HG02759 (cell line): ENCODE data around the gene CLEC4G.
"Not testable (repeated sequence)": the region's sequence is repeated elsewhere in the genome, so short reads cannot be mapped to it uniquely, and the experiment has no call there.

Experiments used
- ATAC-seq: cut with Tn5 transposase; IDR thresholded peaks from one replicate; pipeline ENCODE4 v1.9.1; 2021; ENCODE audit warnings: mild to moderate bottlenecking, moderate library complexity; ENCODE audit not compliant: unreplicated experiment

CLEC4G gene, protein sequence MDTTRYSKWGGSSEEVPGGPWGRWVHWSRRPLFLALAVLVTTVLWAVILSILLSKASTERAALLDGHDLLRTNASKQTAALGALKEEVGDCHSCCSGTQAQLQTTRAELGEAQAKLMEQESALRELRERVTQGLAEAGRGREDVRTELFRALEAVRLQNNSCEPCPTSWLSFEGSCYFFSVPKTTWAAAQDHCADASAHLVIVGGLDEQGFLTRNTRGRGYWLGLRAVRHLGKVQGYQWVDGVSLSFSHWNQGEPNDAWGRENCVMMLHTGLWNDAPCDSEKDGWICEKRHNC

DNA sequence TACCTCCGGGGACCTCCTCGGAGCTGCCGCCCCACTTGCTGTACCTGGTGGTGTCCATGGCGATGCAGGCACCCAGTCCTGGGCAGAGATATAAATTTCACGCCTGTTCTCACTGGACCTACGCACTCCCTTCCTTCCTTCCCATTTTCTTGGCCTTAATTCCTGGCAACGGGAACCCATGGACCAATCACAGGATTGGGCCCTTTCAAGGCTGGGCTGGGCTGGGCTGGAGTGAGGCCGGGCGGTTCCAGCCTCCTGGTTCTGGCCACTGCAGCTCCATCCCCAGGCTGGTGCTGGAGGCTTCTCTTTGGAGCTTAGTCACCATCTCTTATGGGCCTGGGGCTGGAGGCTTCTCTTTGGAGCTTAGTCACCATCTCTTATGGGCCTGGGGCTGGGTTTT is at the start of gene CLEC4G:
TSS of gene CLEC4G (minus strand) at position 66 of the 400 bp plus-strand sequence. CDS start at position 58, 8 bp downstream.
- no peak for ATAC-seq

DNA sequence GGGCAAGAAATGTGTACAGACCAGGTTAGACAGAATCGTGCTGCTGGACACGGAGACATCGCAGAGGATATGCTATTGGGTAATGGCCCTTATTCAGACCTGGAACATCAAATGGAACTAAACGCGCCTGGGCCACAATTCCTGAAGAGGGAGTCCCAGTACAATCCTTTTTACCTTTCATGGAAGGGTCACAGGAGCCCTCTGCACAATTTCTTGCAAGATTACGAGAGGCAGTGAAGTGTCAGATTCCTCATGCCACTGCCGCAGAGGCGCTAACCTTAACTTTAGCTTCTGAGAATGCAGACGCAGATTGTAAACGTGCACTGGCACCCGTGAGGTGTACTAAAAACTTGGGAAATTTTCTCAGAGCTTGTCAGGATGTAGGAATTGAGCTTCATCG is 49.2 kb upstream of the CLEC4G start:
- no peak for ATAC-seq

DNA sequence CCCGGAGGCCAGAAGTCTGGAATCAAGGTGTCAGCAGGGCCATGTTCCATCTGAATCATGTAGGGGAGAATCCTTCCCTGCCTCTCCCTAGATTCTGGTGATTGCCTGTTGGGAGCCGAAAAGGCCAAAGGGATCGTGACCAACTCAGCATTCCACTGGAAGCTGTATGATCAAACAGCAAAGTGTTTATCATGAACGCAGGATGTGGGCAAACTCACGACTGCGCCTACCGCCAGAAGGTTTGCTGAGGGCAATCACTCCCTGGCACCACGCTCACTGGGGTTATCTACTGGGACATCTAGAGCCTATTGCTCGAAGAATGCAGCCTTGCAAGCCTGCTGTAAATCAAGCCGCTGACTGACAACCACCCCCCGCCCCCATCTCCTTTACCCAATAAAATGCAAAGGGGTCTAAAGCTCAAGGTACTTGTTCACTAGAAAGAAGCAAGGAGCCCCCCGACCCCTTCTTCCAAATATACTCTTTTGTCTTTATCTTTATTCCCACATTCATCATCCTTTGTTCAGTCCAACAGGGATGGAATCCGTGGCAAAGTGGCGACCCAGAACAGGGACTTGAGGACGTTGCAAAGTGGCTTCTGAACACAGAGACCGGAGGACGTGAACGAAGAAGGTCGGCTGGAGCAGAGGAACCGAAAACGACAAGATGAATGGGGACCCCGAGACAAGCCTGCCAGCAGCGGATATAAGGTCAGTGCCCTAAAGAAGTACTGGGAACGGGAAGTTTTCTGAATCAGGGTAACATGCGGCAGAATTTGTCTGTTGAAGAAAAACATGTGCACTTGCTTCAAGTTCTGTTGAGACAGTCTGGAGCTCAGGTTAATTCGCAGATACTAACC is 47.9 kb upstream of the CLEC4G start:
- ATAC-seq = no peak

DNA sequence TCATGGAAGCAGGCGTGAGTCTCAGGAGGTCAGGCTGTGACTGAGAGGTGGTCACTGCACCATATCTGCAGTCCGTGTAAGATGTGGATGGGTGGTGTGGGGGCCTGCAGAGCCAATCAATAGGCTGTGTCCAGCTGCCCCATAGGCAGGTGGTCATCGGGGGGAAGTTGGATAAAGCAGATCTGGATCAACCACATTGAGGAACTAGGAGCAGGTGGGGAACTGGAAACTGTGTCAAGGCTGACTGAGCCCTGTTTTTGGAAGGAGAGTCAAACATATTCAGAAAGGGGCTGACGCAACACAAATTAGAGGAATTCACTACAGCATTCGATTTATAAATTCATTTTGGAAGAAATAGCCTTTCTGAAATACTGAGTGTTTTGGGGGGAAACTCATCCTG is 46.2 kb upstream of the CLEC4G start:
- ATAC-seq = no peak

DNA sequence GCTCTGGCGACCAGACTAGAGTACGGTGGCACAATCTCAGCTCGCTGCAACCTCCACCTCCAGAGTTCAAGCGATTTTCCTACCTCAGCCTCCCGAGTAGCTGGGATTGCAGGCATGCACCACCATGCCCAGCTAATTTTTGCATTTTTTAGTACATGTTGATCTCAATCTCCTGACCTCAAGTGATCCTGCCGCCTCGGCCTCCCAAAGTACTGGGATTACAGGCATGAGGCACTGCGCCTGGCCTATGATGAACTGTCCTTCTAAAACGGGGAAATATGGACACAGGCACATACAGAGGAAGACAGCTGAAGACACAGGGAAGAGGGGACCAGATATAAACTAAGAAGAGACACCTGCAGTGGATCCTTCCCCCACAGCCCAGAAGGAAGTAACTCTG is 43.9 kb upstream of the CLEC4G start:
- ATAC-seq = no peak

DNA sequence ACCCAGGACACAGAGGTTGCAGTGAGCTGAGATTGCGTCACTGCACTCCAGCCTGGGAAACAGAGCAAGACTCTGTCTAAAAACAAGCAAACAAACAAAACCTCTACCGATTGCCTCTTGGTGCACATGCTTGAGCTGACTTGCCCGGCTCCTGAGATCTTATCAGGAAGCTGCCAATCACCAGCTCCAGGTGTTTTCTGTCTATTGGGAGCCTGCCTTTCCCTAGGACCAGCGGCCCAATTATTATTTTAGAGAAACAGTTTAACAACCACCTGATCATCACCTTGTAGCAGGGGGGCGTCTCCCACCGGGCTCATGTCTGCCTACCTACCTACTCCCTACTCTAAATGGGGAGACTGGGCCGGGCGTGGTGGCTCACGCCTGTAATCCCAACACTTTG is 41.9 kb upstream of the CLEC4G start:
- ATAC-seq = no peak

DNA sequence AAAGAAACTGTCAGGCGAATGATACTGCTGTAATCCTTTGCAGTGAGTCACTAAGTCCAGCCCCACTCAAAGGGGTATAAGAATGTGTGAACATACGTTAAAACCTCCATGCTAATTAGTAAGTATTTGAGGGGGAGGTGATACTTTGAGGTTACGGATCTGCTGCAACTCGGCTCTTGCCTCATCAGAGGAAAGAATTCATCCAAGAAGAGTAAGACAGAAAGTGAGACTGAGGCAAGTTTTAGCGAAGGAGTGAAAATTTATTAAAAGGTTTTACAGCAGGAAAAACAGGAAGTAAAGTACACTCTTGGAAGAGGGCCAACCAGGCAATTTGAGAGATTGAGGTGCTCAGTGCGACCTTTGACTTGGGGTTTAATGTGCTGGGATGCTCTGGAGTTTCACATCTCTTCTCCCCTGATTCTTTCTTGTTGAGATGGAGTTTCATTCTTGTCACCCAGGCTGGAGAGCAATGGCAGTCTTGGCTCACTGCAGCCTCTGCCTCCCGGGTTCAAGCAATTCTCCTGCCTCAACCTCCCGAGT is 40.9 kb upstream of the CLEC4G start:
- ATAC-seq = no peak

DNA sequence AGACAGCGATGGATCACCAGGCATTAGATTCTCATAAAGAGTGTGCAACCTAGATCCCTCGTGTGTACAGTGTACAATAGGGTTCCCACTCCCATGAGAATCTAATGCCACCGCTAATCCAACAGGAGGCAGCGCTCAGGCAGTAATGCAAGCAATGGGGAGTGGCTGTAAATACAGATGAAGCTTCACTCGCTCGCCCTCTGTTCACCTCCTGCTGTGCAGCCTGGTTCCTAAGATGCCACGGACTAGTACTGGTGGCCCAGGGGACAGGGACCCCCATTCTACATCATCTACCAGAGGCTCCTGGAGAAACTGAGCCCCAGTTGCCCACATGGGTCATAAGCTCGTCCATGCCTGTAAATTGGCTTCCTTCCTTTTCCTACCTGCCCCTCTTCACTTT is 39.2 kb upstream of the CLEC4G start:
- ATAC-seq = no peak

DNA sequence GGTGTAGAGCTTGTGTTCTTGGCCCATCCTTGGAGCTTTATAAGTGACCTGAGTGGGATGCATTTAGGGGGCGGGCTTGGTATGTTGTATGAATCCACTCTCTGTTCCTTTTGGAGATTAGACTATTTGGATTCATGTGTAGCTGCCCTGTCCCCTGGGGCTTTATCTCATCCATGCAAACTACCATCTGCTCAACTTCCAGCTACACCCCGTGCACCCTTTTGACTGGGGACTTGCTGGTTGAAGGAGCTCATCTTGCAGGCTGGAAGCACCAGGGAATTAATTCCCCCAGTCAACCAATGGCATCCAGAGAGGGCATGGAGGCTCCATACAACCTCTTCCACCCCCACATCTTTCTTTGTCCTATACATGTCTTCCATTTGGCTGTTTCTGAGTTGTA is 37.3 kb upstream of the CLEC4G start:
- no peak for ATAC-seq

DNA sequence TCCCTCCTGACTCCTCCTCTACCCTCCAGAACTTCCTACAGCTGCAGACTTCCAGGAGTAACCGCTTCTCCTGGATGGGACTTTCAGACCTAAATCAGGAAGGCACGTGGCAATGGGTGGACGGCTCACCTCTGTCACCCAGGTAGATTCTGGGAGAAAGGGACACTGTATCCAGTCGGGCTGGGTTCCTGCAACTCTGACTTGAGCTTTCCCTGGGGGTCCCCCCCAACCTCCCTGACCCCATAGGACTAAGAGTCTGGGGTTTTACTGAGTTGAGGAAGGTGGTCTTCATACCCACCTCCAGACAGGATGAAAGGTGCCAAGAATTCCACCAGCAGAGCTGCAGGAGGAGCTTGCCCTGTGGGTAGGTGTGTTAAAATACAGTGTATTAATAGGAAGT is 35.6 kb upstream of the CLEC4G start:
- no peak for ATAC-seq

DNA sequence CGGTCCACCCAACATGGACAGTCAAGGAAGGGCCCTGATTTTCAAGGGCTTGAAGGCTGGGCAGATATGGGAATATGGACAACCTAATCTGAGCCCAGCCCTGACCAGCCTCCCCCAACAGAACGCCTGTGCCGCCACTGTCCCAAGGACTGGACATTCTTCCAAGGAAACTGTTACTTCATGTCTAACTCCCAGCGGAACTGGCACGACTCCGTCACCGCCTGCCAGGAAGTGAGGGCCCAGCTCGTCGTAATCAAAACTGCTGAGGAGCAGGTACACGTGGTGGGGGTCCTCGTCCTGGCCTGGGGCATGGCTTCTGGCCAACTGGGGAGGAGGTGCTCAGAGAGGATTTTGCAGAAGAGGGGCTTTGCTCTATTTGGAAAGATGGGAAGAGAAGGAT is 34.6 kb upstream of the CLEC4G start:
- ATAC-seq = no peak

DNA sequence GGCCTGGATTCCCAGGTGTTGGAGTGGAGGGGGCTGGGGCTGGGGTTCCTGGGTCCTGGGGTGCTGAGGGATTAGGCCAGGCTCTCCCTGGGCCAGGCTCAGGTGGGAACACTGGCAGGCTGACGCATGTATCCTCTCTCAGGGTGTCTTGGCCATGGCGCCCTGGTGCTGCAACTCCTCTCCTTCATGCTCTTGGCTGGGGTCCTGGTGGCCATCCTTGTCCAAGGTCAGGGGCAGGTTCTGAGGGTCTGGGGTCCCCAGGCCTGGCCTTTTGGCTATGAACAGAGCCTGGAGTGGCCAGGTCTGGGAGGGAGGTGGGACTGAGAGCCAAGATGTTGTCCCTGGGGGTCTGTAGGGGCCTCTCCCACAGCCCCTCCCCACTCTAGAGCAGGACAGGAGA is 33.1 kb upstream of the CLEC4G start:
- not testable (repeated sequence) for ATAC-seq

DNA sequence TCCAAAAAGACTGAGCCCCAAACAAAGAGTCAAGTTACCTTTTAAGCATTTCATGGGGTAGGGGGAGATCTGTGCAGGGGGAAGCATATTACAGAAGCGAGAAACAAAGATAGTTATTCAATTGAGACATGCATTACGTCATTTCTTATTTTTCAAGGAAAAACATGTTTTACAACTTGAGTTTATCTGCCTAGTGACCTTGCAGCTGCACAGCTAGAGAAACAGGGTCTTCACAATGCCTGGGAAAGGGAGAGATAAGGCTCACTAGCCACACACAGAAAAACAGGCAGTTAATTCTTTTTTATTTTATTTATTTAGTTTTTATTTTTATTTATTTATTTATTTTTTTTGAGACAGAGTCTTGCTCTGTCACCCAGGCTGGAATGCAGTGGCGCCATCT is 32.2 kb upstream of the CLEC4G start:
- not testable (repeated sequence) for ATAC-seq

DNA sequence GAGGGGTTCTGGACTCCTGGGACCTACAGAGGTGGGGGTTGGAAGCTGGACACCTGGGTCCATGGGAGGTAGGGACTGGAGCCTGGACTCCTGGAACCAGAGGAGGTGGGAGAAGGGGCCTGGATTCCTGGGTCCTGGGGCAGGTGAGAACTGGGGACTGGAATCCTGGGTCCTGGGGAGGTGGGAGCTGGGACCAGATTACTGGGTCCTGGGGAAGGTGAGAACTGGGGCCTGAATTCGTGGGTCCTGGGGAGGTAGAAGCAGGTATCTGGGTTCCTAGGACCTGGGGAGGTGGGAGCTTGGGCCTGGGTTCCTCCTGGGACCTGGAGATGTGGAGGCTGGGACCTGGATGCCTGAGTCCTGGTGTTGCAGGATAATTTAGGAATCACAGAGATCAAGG is 31.8 kb upstream of the CLEC4G start:
- no peak for ATAC-seq

DNA sequence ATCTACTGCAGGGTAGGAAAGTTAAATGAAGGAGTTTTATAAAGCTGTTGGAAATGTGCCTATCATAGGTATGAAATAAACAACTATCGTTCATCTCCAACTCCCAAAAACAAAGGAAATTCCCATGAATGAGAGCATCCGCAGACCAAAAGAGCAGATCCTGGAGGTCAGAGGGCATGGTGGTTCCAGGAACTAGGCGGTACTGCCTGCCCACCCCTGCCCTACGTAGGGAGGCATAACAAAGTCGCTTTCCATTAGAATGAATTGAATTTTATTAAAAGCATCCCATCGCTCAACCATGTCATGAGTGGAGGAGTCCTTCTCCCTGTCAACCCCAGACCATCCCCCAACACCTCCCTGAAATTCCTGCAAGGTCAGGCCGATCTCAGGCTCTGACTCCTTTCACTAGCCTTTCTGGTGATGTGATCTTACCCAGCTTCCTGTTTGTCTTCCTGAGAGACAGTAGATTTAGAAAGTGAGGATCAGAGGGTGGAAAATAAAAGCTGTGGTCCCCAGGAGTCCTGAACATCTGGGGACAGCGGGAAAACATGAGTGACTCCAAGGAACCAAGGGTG is 30.9 kb upstream of the CLEC4G start, which contains the start of gene CLEC4M:
TSS of gene CLEC4M (plus strand) at position 525 of the 575 bp plus-strand sequence. CDS start at position 549, 24 bp downstream.
- ATAC-seq = no peak

DNA sequence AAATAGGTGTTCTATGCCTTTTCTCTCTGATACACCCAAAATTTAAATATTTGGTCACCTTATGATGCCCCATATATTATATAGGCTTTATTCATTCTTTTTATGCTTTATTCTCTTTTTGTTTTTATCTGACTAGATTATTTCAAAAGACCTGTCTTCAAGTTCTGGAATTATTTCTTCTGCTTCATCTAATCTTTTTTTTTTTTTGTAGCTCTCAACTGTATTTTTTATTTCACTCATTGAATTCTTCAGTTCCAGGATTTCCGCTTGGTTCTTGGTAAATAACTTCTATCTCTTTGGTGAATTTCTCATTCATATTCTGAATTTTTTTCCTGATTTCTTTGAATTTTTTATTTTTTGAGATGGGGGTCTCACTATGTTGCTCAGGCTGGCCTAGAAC is 27.2 kb upstream of the CLEC4G start:
- ATAC-seq = no peak

DNA sequence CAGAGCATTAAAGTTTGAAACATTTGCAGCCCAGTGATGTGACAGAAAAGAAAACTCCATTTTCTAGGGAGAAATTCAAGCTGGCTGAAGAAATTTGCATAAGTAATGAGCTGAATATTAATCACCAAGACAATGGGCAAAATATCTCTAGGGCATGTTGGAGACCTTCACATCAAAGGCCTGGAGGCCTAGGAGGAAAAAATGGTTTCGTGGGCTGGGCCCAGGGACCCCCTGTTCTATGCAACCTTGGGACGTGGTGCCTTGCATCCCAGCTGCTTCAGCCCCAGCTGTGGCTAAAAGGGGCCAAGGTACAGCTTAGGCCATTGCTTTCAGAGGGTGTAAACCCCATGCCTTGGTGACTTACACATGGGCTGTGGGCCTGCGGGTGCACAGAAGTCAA is 25.4 kb upstream of the CLEC4G start:
- ATAC-seq = no peak

DNA sequence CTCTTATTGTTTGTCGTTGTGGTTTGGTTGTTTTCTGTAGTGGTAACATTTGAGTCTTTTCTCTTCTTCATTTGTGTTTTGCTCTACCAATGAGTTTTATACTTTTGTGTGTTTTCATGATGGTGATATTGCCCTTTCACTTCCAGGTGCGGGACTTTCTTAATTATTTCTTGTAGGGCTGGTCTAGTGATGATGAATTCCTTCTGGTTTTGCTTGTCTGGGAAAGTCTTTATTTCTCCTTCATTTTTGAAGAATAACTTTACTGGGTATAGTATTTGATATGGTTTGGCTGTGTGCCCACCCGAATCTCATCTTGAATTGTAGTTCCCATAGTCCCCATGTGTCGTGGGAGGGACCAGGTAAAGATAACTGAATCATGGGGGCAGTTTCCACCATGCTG is 24.3 kb upstream of the CLEC4G start:
- no peak for ATAC-seq

DNA sequence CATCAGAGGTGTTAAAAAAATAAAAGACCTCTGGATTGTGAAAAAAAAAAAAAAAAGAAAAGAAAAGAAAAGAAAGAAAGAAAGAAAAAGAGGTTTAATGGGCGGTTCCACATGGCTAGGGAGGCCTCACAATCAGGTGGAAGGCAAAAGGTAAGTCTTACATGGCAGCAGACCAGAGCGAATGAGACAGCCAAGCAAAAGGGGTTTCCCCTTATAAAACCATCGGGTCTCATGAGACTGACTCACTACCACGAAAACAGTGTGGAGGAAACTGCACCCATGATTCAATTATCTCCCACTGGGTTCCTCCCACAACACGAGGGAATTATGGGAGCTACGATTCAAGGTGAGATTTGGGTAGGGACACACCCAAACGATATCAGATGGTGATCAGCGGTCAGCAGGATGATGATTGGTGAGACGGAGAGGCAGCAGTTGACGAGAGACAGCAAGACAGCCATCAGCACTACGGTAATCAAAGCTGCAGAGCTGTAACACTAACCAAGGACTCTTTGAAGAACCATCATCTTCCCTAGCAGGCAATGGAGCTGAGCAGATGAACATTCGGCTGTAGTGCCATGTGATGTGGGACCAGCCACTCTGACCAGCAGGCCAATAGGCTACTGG is 19.4 kb upstream of the CLEC4G start:
- ATAC-seq = no peak

DNA sequence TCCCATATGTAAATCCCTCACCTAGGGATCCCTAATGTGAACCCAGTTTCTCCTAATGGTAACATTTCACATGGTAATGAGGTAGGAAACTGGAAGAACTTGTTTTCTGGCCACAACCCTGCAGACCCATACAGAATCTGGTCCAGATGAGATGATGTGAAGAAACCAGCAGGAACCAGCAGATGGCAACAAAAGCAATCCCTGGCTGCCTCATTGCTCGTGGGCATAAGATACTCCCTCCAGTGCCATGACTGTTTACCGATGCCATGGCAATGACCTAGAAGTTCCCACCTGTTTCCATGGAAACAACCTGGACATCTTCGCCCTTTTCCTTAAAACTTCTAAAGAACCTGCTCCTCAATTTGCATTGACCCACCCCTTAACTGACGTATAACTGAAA is 16.8 kb upstream of the CLEC4G start:
- ATAC-seq = no peak

DNA sequence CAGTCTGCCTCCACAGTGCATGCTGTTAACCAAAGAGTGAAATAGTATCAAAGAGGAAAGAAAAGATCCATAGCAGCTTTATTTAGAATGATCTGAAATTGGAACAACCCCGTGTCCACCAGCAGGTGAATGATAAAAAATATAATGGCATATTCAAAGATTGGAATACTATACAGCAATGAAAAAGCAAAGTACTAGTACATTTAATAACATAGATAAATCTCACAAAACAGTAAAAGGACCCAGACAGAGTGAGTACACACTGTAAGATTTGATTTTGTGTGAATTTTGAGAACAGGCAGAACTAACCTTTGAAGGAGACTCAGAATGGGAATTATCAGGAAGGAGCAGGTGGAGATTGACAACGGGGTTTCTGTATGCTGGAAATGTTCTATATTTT is 16.3 kb upstream of the CLEC4G start:
- ATAC-seq = no peak
